ENCODE measurements around the gene MACROD2. TPM values are rescaled to one million over a fixed set of nuclear protein-coding genes. Genes with fewer than 3 reads are reported as not detected.

The MACROD2 gene
- total RNA-seq, 1 donor from 2014 or later, result 6.4 TPM

- H3K4me3 Mint-ChIP-seq, result no peak overlapping the region
- no peak for TF ChIP-seq CTCF (conservative IDR thresholded peaks at IDR 0.05)
- H3K36me3 Mint-ChIP-seq (ENCODE audit: low read depth), result no peaks in the 10 kb centered on the region
- H3K4me1 Mint-ChIP-seq, result peaks cover 41% of the 10 kb centered on the region
- no peak for DNase-seq (ENCODE audit: low read depth, low spot score)
- H3K9me3 Mint-ChIP-seq, result no peaks in the 10 kb centered on the region
- H3K27ac Mint-ChIP-seq (ENCODE audit: unreplicated experiment), result no peak overlapping the region
- no peaks in the 10 kb centered on the region for H3K27me3 Mint-ChIP-seq (ENCODE audit: low read depth)
These were observed 717.0 kb downstream of the MACROD2 start for GRCh38 chr20:14712302-14712739.

GRCh38 chr20:14715400-14715799 lies 720.1 kb downstream of the MACROD2 start:
- DNase-seq (ENCODE audit: low read depth, low spot score), result no peak
- H3K27me3 Mint-ChIP-seq (ENCODE audit: low read depth), result no peaks in the 10 kb centered on the region
- no peak overlapping the region for H3K4me3 Mint-ChIP-seq
- peaks cover 46% of the 10 kb centered on the region for H3K4me1 Mint-ChIP-seq
- H3K36me3 Mint-ChIP-seq (ENCODE audit: low read depth), result no peaks in the 10 kb centered on the region
- peak overlapping the region; percentile 14 for H3K27ac Mint-ChIP-seq (ENCODE audit: unreplicated experiment)
- H3K9me3 Mint-ChIP-seq, result peaks cover 2% of the 10 kb centered on the region
- no peak for TF ChIP-seq CTCF (conservative IDR thresholded peaks at IDR 0.05)

- Mint-ChIP-seq H3K9me3 (peaks cover 2% of the 10 kb centered on the region), H3K4me1 (peaks cover 48% of the 10 kb centered on the region)
These were observed 721.1 kb downstream of the MACROD2 start for GRCh38 chr20:14716351-14716801.

GRCh38 chr20:14717134-14717999 lies 722.1 kb downstream of the MACROD2 start:
- peak overlapping the region; percentile 89 for H3K27ac Mint-ChIP-seq (ENCODE audit: unreplicated experiment)
- no peak for DNase-seq (ENCODE audit: low read depth, low spot score)
- no peak for TF ChIP-seq CTCF (conservative IDR thresholded peaks at IDR 0.05)
- H3K27me3 Mint-ChIP-seq (ENCODE audit: low read depth), result no peaks in the 10 kb centered on the region
- no peak overlapping the region for H3K4me3 Mint-ChIP-seq
- H3K36me3 Mint-ChIP-seq (ENCODE audit: low read depth), result no peaks in the 10 kb centered on the region
- peaks cover 4% of the 10 kb centered on the region for H3K9me3 Mint-ChIP-seq
- peaks cover 54% of the 10 kb centered on the region for H3K4me1 Mint-ChIP-seq

More at GRCh38 chr20:14716351-14716801, 721.1 kb downstream of the MACROD2 start:
- H3K27ac Mint-ChIP-seq (ENCODE audit: unreplicated experiment), result no peak overlapping the region
- DNase-seq (ENCODE audit: low read depth, low spot score), result peak; percentile 2
- no peak for TF ChIP-seq CTCF (conservative IDR thresholded peaks at IDR 0.05)
- no peaks in the 10 kb centered on the region for H3K36me3 Mint-ChIP-seq (ENCODE audit: low read depth)
- H3K27me3 Mint-ChIP-seq (ENCODE audit: low read depth), result no peaks in the 10 kb centered on the region
- H3K4me3 Mint-ChIP-seq, result peak overlapping the region; percentile 54

GRCh38 chr20:14720251-14720650 lies 724.9 kb downstream of the MACROD2 start:
- no peak for TF ChIP-seq CTCF (conservative IDR thresholded peaks at IDR 0.05)
- H3K4me3 Mint-ChIP-seq, result no peak overlapping the region

More at GRCh38 chr20:14720251-14720650, 724.9 kb downstream of the MACROD2 start:
- Mint-ChIP-seq H3K4me1 (peaks cover 35% of the 10 kb centered on the region), H3K27ac (ENCODE audit: unreplicated experiment) (no peak overlapping the region), H3K36me3 (ENCODE audit: low read depth) (no peaks in the 10 kb centered on the region), H3K9me3 (peaks cover 4% of the 10 kb centered on the region), H3K27me3 (ENCODE audit: low read depth) (no peaks in the 10 kb centered on the region)
- DNase-seq (ENCODE audit: low read depth, low spot score), result no peak

Measured in neural crest cell (in vitro differentiated cells).